Transverse colon (tissue), 4 donors: Measurements from ENCODE around the gene CKAP5. TPM values are rescaled to one million over a fixed set of nuclear protein-coding genes. Genes with fewer than 3 reads are reported as not detected.

ENCODE experiments used
- DNase-seq: peaks from one replicate; pipeline ENCODE4 v3.0.0-alpha.2; 2019
- H3K27ac ChIP-seq, 4 donors: fragments of 200-600 bp; sonication (generic); 2 replicates each; pipeline ENCODE4 v1.5.1; 2016 to 2018; ENCODE audit warnings: inconsistent platforms in 4 of 4
- H3K27me3 ChIP-seq: fragments of 200-600 bp; sonication (generic); 2 replicates; pipeline ENCODE4 v1.5.1; 2017; ENCODE audit warnings: inconsistent platforms
- H3K36me3 ChIP-seq, 4 donors: fragments of 200-600 bp; sonication (generic); 2 replicates each; pipeline ENCODE4 v1.5.1; 2017 to 2019; ENCODE audit warnings: inconsistent platforms in 4 of 4
- H3K4me1 ChIP-seq, 4 donors: fragments of 200-600 bp; sonication (generic); 2 replicates each; pipeline ENCODE4 v1.5.1; 2017 to 2020; ENCODE audit warnings: inconsistent platforms in 4 of 4
- H3K4me3 ChIP-seq, 4 donors: fragments of 200-600 bp; sonication (generic); 1 replicate in 1 of 4; 2 replicates in 3 of 4; pipeline versions ENCODE4 v1.5.1 to v1.6.1; 2017 to 2019; ENCODE audit warnings: inconsistent platforms in 4 of 4
- H3K9me3 ChIP-seq, 2 donors: fragments of 200-600 bp; sonication (generic); 2 replicates each; pipeline ENCODE4 v1.5.1; 2017 to 2019; ENCODE audit warnings: inconsistent platforms in 2 of 2
- EP300 ChIP-seq: sonication (generic); formaldehyde crosslinking; IDR thresholded peaks from one replicate; pipeline ENCODE4 v1.6.1; 2017; ENCODE audit warnings: antibody characterized with exemption, low read depth
- POLR2A ChIP-seq: fragments of 450-650 bp; IDR thresholded peaks from one replicate; pipeline ENCODE4 v1.6.1; 2016; ENCODE audit warnings: antibody characterized with exemption, mild to moderate bottlenecking, moderate library complexity
- POLR2AphosphoS5 ChIP-seq, 3 donors: sonication (generic); formaldehyde crosslinking; IDR thresholded peaks; one replicate each; pipeline ENCODE4 v1.6.1; 2016; ENCODE audit warnings: antibody characterized with exemption in 3 of 3
- WGBS, 2 donors: methylation state at CpG; one replicate each; pipeline ENCODE4 v1.1.5; 2018; ENCODE audit warnings: low coverage in 1 of 2; 5-methylcytosine and 5-hydroxymethylcytosine counted together
- in situ Hi-C, 4 donors: fragments of 200-750 bp; cut with MboI; loops; one replicate each; pipeline versions ENCODE4 v1.15.0 to v1.15.1; 2017; ENCODE audit warnings: low sequenced_read_pairs in 3 of 4, low pct_ligation_motif_present in 1 of 4, low pct_unique_long_range_greater_than_20kb in 1 of 4
- intact Hi-C: fragments of 100-400 bp; cut with DNase I; formaldehyde crosslinking; loops from one replicate; pipeline ENCODE4 v1.15.1; 2023; ENCODE audit warnings: low total_unique reads
- total RNA-seq, 4 donors: library from RNA; depleted of rRNA; stranded (reverse); fragments of >200 nt; gene quantifications; one replicate each; pipeline ENCODE4 v1.1.0, GENCODE V29; 2016
- TF ChIP-seq, protein P1 (sequence below), 5 experiments: fragments of 200-600 bp in 3 of 5; fragments of 450-650 bp in 2 of 5; sonication (generic) in 3 of 5; IDR thresholded peaks; 1 replicate in 2 of 5; 2 replicates in 3 of 5; pipeline ENCODE4 v1.5.1; 2016 to 2017; ENCODE audit warnings: antibody characterized with exemption in 5 of 5, inconsistent platforms in 3 of 5, mild to moderate bottlenecking in 2 of 5, moderate library complexity in 1 of 5

CKAP5 gene
- total RNA-seq, 4 donors from 2014 or later, result 9.7 to 32.2 (median 28.1) TPM

DNA sequence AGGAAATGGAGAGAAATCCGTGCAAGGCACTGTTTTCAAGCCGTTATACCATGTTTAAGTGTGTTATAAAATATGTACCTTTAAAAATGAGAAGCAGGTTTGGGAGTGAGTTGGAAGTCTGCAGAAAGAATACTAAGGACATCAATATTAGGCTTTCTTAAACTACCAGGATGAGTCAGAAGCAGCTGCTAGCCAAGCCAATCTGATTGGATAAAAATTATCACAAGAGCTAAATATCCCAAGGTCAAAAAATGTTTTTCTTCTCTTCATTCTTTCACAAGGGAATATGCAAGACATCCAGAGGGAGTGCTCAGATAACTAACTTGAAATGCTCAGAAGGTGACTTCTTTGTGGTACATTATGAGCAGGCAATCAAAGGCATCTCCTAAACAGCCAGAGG lies 19.3 kb upstream of the CKAP5 start:
- Histone ChIP-seq H3K4me1 (no peaks in the 10 kb centered on the region), H3K9me3 (no peaks in the 10 kb centered on the region), H3K27ac (no peak overlapping the region), H3K4me3 (no peak overlapping the region), H3K36me3 (no peaks in the 10 kb centered on the region), H3K27me3 (no peaks in the 10 kb centered on the region)
- no peak for DNase-seq
- 60 to 81% methylated on average over 2 of the region's 2 CpGs for WGBS, 2 donors
- intact Hi-C loops, result no loop called here
- in situ Hi-C loops, result no loop called here
- TF ChIP-seq POLR2AphosphoS5 (IDR thresholded peaks at IDR 0.05) (no peak), POLR2A (no peak), EP300 (no peak)
- TF ChIP-seq, protein P1, sequence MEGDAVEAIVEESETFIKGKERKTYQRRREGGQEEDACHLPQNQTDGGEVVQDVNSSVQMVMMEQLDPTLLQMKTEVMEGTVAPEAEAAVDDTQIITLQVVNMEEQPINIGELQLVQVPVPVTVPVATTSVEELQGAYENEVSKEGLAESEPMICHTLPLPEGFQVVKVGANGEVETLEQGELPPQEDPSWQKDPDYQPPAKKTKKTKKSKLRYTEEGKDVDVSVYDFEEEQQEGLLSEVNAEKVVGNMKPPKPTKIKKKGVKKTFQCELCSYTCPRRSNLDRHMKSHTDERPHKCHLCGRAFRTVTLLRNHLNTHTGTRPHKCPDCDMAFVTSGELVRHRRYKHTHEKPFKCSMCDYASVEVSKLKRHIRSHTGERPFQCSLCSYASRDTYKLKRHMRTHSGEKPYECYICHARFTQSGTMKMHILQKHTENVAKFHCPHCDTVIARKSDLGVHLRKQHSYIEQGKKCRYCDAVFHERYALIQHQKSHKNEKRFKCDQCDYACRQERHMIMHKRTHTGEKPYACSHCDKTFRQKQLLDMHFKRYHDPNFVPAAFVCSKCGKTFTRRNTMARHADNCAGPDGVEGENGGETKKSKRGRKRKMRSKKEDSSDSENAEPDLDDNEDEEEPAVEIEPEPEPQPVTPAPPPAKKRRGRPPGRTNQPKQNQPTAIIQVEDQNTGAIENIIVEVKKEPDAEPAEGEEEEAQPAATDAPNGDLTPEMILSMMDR (IDR thresholded peaks at IDR 0.05), result no peak

DNA sequence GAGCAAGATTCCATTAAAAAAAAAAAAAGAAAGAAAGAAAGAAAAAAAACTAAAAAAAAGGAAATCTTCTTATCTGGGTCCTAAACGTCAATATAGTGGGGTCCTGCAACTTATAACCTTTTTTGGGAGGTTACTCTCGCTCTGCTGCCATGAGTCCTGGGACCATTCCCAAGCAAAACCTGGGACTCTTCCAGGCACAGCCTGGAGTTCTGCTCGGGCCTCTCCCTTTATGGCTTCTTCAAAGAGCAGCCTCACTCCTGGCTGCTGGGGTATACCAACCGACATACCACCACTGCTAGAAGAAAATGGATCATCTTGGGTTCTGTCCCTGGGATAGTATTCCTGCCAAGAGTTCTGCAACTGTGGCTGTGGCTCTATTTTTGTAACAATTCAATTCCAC lies 14.1 kb upstream of the CKAP5 start:
- no peak for DNase-seq
- in situ Hi-C loops, result no loop called here
- WGBS, 2 donors, result 66 to 78% methylated on average over 3 to 4 of the region's 4 CpGs

DNA sequence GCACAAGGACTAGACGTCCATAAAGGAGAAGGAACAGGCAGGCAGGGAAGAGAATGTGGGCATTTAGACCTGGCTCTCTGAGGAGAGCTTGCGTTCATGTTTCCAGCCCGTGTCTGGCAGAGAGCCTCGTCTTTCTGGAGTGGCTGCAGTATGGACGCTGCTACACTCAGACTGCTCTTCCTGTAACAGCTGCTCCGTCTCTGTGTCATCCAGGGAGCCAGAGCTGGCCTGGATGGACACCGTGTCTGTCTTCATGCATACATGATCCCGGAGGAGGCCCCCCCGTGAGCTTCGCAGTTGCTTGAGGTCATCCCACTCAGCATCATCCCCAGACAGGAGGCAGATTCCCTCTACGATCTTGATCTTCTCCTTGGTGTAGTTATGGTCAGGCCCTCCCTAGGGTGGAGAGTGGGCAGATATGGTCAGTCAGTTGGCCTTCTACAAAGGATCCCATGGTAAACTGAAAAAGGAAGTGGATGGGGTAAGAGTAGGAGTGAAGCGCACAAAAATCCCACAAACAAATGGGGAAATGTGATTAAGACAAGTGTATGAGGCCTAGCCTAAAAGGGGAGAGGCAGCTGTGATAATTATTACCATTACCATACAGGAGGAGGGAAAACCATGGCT lies 13.0 kb upstream of the CKAP5 start:
- H3K27me3 ChIP-seq, result no peaks in the 10 kb centered on the region
- no peaks in the 10 kb centered on the region for H3K36me3 ChIP-seq
- no peak overlapping the region for H3K4me3 ChIP-seq
- DNase-seq, result no peak
- H3K4me1 ChIP-seq, result no peaks in the 10 kb centered on the region
- WGBS, 2 donors, result 83 to 88% methylated on average over 1 to 12 of the region's 12 CpGs
- TF ChIP-seq POLR2A (no peak), POLR2AphosphoS5 (IDR thresholded peaks at IDR 0.05) (no peak), EP300 (no peak)
- TF ChIP-seq, protein P1 (IDR thresholded peaks at IDR 0.05), result no peak
- peak overlapping the region in 2 of 4 donors; percentile 5 to 18 for H3K27ac ChIP-seq
- in situ Hi-C loops, result no loop called here
- intact Hi-C loops, result no loop called here
- no peaks in the 10 kb centered on the region for H3K9me3 ChIP-seq

More for the DNA sequence above, 14.1 kb upstream of the CKAP5 start:
- H3K4me3 ChIP-seq, result no peak overlapping the region
- TF ChIP-seq POLR2AphosphoS5 (IDR thresholded peaks at IDR 0.05) (no peak), POLR2A (no peak)
- H3K4me1 ChIP-seq, result no peaks in the 10 kb centered on the region
- H3K27me3 ChIP-seq, result no peaks in the 10 kb centered on the region
- no peak overlapping the region for H3K27ac ChIP-seq
- intact Hi-C loops, result no loop called here
- no peaks in the 10 kb centered on the region for H3K9me3 ChIP-seq
- H3K36me3 ChIP-seq, result no peaks in the 10 kb centered on the region

DNA sequence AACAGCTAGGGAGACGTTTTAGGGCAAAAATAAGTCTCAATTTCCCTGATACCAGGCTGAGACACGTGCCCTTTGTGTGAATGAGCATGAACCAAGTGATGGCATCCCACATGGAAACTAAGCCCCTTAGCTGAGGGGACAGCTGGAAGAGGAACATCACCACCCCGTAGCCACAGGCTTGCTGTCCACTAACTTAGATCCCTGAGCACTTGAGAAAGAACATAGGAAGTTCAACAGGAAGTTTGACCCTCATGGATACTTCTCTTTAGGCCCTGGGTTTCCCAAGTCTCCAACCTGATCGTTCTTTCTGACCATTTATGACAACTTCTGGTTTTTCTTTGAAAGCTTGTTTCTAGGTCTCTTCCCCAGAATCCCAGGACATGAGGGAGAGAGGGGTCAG lies 11.6 kb upstream of the CKAP5 start:
- in situ Hi-C loops (no loop called here), intact Hi-C loops (no loop called here)
- H3K27ac ChIP-seq, result peak overlapping the region in 1 of 4 donors; percentile 22
- no peak overlapping the region for H3K4me3 ChIP-seq
- no peaks in the 10 kb centered on the region for H3K9me3 ChIP-seq
- DNase-seq, result no peak
- H3K27me3 ChIP-seq, result no peaks in the 10 kb centered on the region
- H3K36me3 ChIP-seq, result no peaks in the 10 kb centered on the region
- no peak for TF ChIP-seq POLR2A
- TF ChIP-seq, protein P1 (IDR thresholded peaks at IDR 0.05), result no peak
- no peak for TF ChIP-seq POLR2AphosphoS5 (IDR thresholded peaks at IDR 0.05)
- no peak for TF ChIP-seq EP300
- 73 to 87% methylated on average over 3 to 4 of the region's 4 CpGs for WGBS, 2 donors
- H3K4me1 ChIP-seq, result no peaks in the 10 kb centered on the region
